ENCODE data around the gene P2RY6.
A peak's percentile ranks its signal among the peaks of the same experiment; 100 is the strongest.

Gene P2RY6

DNA sequence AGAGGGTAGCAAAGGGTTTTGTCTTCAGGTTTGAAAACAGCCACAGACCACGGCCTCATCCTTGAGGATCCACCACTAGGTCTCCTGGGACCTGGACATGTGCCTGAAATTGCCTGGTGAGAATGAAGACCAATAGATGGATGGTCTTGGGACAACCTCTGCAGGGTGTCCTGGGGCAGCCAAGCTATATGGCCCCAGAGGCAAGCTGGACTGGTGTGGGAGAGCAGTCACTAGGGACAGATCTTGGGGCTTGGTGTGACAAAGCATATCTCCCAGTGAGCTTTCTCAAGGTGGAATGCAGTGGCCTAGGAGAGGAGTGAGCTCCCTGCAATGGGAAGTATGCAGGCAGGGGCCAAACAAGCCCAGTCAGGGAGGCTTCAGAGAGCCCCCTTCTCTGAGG, 13.6 kb downstream of the P2RY6 start:
- in situ Hi-C loops (cut with HindIII; ENCODE audit: low sequenced_read_pairs) = no loop called here
- TF ChIP-seq, protein P1, sequence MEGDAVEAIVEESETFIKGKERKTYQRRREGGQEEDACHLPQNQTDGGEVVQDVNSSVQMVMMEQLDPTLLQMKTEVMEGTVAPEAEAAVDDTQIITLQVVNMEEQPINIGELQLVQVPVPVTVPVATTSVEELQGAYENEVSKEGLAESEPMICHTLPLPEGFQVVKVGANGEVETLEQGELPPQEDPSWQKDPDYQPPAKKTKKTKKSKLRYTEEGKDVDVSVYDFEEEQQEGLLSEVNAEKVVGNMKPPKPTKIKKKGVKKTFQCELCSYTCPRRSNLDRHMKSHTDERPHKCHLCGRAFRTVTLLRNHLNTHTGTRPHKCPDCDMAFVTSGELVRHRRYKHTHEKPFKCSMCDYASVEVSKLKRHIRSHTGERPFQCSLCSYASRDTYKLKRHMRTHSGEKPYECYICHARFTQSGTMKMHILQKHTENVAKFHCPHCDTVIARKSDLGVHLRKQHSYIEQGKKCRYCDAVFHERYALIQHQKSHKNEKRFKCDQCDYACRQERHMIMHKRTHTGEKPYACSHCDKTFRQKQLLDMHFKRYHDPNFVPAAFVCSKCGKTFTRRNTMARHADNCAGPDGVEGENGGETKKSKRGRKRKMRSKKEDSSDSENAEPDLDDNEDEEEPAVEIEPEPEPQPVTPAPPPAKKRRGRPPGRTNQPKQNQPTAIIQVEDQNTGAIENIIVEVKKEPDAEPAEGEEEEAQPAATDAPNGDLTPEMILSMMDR (IDR thresholded peaks at IDR 0.05; ENCODE audit: low read depth, low read length, missing control alignments) = no peak
- no peak overlapping the region for H3K4me3 ChIP-seq (ENCODE audit: low read depth, low read length)
- no peak for DNase-seq (ENCODE audit: low read depth)

DNA sequence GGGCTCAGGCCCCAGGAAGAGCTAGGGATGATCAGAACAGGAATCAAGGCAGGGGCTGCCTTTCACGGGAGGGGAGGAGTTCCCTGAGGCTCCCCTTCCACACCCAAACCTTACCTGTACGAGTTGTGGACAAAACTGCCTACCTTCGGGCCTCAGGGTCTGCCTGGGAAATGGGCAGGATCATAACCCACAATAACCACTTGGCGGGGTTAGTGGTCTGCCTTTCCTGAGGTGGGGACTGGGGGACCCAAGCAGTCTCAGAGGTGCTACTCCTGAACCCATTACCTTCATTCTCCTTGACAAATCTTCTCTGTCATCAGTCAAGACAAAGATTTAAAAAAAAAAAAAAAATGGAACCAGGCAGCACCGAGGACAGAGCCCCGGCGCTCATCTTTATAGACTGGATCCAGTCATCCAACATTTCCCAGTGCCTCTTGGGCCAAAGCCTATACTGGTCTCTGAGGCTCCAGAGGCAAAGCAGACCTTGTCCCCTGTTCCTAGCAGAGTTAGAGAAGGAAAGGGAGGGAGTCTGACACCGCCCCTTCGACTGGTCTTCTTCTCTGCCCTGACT, 14.2 kb downstream of the P2RY6 start:
- TF ChIP-seq, protein P1 (IDR thresholded peaks at IDR 0.05; ENCODE audit: low read depth, low read length, missing control alignments) = peak; percentile 2
- DNase-seq (ENCODE audit: low read depth) = no peak
- H3K4me3 ChIP-seq (ENCODE audit: low read depth, low read length) = no peak overlapping the region
- in situ Hi-C loops (cut with HindIII; ENCODE audit: low sequenced_read_pairs) = no loop called here

GRCh38 chr11:73287400-73288101, 15.4 kb downstream of the P2RY6 start:
- TF ChIP-seq, protein P1 (IDR thresholded peaks at IDR 0.05; ENCODE audit: low read depth, low read length, missing control alignments) = no peak

GRCh38 chr11:73288192-73288872, 16.2 kb downstream of the P2RY6 start:
- no peak overlapping the region for H3K4me3 ChIP-seq (ENCODE audit: low read depth, low read length)
- TF ChIP-seq, protein P1 (IDR thresholded peaks at IDR 0.05; ENCODE audit: low read depth, low read length, missing control alignments) = no peak
- in situ Hi-C loops (cut with HindIII; ENCODE audit: low sequenced_read_pairs) = no loop called here
- DNase-seq (ENCODE audit: low read depth) = no peak

More at GRCh38 chr11:73287400-73288101, 15.4 kb downstream of the P2RY6 start:
- DNase-seq (ENCODE audit: low read depth) = no peak
- H3K4me3 ChIP-seq (ENCODE audit: low read depth, low read length) = no peak overlapping the region
- in situ Hi-C loops (cut with HindIII; ENCODE audit: low sequenced_read_pairs) = no loop called here

DNA sequence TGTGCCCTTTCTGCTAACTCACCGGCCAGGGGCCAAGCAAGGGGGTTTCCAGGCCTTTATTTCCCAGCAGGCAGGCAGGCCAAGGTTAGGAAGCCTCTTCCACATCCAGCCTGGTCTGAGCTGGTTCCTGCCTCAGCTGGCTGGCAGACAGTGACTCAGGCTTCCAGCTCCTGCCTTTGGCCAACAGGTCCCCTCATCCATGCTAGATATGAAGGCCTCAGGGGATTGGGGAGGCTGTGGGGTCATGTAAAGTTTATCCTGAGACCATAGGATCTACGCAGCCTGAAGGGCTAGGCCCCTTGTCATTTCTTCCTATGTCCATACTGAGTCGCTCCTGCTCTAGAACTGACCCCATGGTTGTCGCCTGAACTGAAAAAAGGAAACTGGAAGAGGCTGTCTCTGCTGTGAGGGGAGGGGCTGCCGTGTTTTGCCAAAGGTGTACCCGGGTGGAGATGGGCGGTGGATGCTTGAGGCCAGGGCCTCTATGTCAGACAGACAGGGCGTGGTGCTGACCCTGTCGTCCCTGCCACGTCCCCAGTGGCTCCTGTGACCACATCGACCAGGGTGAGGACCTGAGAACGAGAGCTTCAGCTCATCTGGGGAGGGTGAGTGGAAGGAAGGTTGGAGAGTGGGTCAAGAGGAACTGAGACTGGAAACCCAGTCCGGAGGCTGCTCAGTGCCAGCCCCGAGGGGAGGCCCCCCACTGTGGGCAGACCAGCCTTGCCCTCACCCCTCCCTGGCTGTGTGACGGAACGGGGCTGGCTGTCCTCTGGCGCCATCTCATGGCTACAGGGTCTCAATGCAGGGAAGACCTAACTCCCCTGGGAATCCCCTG, 17.0 kb downstream of the P2RY6 start:
- DNase-seq (ENCODE audit: low read depth) = no peak
- in situ Hi-C loops (cut with HindIII; ENCODE audit: low sequenced_read_pairs) = no loop called here
- TF ChIP-seq, protein P1 (IDR thresholded peaks at IDR 0.05; ENCODE audit: low read depth, low read length, missing control alignments) = peak; percentile 95
- H3K4me3 ChIP-seq (ENCODE audit: low read depth, low read length) = no peak overlapping the region

- no peak overlapping the region for H3K4me3 ChIP-seq (ENCODE audit: low read depth, low read length)
- in situ Hi-C loops (cut with HindIII; ENCODE audit: low sequenced_read_pairs) = no loop called here
- DNase-seq (ENCODE audit: low read depth) = no peak
- TF ChIP-seq, protein P1 (IDR thresholded peaks at IDR 0.05; ENCODE audit: low read depth, low read length, missing control alignments) = no peak
These were observed 18.4 kb downstream of the P2RY6 start for GRCh38 chr11:73290536-73290935.
